ENCODE measurements around the gene SYNC. TPM values are rescaled to one million over a fixed set of nuclear protein-coding genes. Genes with fewer than 3 reads are reported as not detected.
A peak's percentile ranks its signal among the peaks of the same experiment; 100 is the strongest.

SYNC gene
- total and polyA plus RNA-seq, 2 of the 8 experiments (the other 6 are each of a cell fraction or from before 2014, with no cell fraction given) = 0.06 to 0.17 TPM

DNA sequence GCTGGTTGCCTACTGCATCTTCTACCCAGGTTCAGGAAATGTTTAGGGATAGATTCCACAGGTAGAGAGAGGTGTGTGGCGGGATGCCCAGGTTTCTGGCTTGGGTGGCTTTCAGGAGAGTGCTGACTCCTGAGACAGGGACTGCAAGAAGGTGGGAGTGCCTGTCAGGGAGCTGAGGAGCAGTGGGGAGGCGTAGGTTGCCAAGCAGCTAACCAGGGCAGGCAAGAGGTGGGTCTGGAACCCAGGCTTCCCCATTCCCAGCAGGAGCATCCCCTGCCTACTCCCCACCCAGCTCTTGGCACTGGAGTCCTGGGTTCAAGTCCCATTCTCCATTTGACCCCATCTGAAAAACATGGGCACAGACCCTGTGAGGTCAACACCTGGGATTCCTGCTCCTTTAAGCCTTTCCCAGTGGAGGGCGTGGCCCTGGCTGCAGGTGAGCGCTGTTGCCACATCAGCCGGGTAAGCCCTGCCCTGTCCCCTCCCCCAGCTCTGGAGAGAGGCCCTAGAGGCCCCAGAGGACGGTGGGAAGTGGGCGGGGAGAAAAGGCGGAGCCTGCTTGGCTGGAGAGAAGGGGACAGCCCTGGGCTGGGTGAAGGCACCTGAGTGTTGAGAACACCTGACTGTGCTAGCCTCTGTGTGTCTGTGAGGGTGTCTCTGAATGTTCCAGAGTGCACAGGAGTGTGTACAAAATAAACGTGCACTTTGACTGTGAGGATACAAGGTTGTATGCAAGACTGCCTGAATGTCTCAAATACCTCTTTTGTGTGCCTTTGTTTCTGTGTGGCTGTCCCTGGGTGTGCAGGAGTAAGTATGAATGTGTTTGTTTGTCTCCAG is 14.0 kb upstream of the SYNC start (continued):
- TF ChIP-seq TAF1 (IDR thresholded peaks at IDR 0.05; ENCODE audit: low read depth, low read length) = 0 out of 2 replicates have a peak, but pooled peaks have one; percentile 14
- TF ChIP-seq RAD21 (IDR thresholded peaks at IDR 0.05 in 1 of 2, conservative IDR thresholded peaks at IDR 0.05 in 1 of 2; ENCODE audit: low read depth in 2 of 2, low read length in 2 of 2) = no peak; a peak in 1 of 4 replicates
- no peak for TF ChIP-seq BCL11A (IDR thresholded peaks at IDR 0.05; ENCODE audit: low read depth in 2 of 2, low read length in 2 of 2)
- TF ChIP-seq SIRT6 (IDR thresholded peaks at IDR 0.05; ENCODE audit: low read length) = no peak
- TF ChIP-seq RXRA (IDR thresholded peaks at IDR 0.05; ENCODE audit: insufficient read depth, low read depth, low read length) = no peak
- no peak for TF ChIP-seq CTBP2 (IDR thresholded peaks at IDR 0.05; ENCODE audit: borderline replicate concordance, insufficient read depth, insufficient read length, low read length)
- no peak for TF ChIP-seq RFX5 (IDR thresholded peaks at IDR 0.05; ENCODE audit: borderline replicate concordance, low read depth, low read length)
- TF ChIP-seq E2F6 (IDR thresholded peaks at IDR 0.05) = no peak
- TF ChIP-seq GABPA (IDR thresholded peaks at IDR 0.05; ENCODE audit: borderline replicate concordance, insufficient read depth, low read length) = no peak
- TF ChIP-seq, protein P1, sequence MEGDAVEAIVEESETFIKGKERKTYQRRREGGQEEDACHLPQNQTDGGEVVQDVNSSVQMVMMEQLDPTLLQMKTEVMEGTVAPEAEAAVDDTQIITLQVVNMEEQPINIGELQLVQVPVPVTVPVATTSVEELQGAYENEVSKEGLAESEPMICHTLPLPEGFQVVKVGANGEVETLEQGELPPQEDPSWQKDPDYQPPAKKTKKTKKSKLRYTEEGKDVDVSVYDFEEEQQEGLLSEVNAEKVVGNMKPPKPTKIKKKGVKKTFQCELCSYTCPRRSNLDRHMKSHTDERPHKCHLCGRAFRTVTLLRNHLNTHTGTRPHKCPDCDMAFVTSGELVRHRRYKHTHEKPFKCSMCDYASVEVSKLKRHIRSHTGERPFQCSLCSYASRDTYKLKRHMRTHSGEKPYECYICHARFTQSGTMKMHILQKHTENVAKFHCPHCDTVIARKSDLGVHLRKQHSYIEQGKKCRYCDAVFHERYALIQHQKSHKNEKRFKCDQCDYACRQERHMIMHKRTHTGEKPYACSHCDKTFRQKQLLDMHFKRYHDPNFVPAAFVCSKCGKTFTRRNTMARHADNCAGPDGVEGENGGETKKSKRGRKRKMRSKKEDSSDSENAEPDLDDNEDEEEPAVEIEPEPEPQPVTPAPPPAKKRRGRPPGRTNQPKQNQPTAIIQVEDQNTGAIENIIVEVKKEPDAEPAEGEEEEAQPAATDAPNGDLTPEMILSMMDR (IDR thresholded peaks at IDR 0.05; ENCODE audit: control extremely low read depth in 1 of 3, insufficient read depth in 1 of 3, low read depth in 1 of 3, low read length in 3 of 3) = no peak
- TF ChIP-seq PHF8 (conservative IDR thresholded peaks at IDR 0.05; ENCODE audit: low read depth, low read length) = no peak
- no peak for TF ChIP-seq CHD1 (IDR thresholded peaks at IDR 0.05; ENCODE audit: low read depth, low read length)
- no peak for TF ChIP-seq KDM4A (IDR thresholded peaks at IDR 0.05; ENCODE audit: low read depth, low read length, severe bottlenecking)
- TF ChIP-seq SP4 (IDR thresholded peaks at IDR 0.05; ENCODE audit: low read length) = peak; percentile 88
